ENCODE measurements around the gene PYM1.
"Not testable (repeated sequence)": the region's sequence is repeated elsewhere in the genome, so short reads cannot be mapped to it uniquely, and the experiment has no call there.

The PYM1 gene

DNA sequence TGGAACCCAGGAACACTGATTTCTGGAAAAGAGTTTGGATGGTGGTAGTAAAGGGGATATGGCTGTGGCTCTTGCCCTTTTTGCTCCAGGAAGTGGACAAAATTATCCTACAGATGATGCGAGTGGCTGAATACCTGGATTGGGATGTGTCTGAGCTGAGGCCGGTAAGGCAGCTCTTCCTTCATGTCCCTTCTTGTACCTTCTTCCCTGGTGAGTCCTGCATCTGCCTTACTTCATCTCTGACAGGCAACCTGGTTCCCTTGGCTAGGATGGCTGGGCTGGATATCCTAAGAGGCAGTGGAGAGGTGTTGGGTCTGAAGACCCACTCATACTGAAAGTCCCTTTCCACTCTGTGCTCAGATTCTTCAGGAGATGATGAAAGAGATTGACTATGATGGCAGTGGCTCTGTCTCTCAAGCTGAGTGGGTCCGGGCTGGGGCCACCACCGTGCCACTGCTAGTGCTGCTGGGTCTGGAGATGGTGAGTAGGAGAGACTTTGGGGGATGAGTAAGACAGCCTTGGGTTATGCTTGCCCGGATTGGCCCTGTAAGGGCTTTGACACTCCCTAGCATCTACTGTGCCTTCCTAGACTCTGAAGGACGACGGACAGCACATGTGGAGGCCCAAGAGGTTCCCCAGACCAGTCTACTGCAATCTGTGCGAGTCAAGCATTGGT is 11.3 kb upstream of the PYM1 start:
- no peak for DNase-seq (ENCODE audit: low spot score)

DNA sequence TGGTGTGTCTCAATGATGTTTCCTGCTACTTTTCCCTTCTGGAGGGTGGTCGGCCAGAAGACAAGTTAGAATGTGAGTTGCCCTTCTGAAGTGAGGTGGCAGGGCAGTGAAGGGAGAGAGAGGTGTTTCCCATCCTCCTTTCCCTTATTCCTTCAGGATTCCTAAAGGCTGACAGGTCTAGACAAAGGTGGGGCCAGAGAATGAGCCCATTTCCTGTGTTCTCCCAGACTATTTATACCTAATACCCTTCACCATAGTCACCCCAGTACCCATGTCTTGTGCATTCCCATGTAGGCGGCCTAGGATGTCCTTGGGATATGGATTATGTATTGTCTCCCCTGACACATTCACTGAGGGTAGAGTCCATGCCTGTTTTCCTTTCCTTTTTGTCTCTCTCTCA is 10.3 kb upstream of the PYM1 start:
- no peak for DNase-seq (ENCODE audit: low spot score)

DNA sequence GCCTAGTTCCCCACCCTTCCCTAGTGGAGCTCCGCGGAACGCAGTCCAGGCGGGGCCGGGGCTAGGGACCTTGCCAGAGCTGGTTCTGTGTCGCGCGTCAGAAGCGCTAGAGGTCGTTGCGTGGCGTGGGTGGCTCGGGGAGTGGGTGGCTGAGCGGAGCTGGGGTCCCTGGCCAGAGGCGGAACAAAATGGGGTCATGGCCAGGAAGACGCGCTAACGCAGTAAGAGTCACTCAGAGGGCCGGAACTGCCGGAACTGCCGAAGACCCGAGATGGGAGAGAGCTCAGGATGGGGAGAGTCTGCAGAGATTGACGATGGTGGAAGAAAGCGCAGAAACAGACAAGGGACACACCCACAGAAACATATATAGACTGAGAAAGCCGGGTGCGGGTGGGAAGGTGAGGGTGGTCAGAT is 8.1 kb upstream of the PYM1 start:
- no peak for DNase-seq (ENCODE audit: low spot score)

DNA sequence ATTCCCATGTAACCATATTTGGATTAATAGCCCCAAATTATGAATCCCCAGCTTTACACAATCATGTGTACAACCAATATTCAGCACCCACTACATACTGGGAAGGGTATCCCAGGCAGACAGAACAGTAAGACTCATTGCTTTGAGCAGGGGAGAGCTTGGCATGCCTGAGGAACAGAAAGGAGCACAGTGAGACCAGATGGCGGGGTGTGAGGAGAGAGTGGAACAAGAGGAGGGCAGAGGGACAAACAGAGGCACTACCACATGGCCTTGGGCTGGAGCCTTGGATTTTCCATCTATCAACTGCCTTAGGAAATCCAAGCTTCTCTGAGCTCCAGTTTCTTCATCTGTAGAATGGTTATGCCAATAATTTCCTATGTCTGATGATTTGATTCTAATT is 7.1 kb upstream of the PYM1 start:
- no peak for DNase-seq (ENCODE audit: low spot score)

DNA sequence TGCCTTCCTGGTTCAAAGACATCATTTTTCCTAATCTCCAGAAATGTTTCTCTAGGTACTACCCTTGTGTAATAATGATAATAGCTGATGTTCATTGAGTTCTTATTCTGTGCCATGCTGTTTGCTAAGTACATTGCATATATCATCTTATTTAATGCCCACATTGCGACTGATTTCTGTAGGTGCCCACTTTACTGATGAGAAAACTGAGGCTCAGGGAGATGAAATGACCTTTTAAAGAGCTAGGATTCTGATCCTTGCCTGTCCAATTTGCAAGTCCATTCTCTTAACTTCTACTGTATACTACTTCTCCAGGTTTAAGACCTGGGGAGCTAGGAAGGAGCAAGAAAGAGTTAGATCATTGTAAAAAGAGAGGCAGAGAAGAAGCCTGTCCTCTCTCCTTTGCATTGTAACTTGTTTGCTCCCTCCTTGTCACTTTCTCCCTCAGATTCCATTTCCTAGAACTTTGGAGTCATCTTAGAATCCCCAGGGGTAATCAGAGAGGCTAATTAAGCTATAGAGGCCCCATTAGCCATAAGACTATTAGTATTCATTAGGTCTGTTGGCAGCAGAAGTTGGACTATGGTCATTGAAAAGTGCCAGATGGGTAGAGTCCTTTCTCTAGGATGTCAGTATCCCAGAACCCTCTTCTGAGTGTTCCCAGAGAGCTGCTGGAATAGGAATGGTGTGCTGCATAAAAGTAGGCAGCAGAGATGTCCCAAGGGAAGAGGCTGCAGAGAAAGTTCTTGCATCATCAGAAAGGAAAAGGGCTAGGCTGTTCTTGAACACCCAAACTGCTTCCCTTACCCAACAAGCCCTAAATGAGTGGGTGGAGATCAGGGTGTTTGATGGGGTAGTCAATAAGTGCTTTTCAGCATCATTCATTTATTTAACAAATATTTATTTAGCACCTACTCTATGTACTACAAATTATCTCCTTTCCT is 6.4 kb upstream of the PYM1 start:
- no peak for DNase-seq (ENCODE audit: low spot score)

- peak; percentile 50 for DNase-seq (ENCODE audit: low spot score)
Observed at GRCh38 chr12:55933169-55933798, 5.6 kb upstream of the PYM1 start.

DNA sequence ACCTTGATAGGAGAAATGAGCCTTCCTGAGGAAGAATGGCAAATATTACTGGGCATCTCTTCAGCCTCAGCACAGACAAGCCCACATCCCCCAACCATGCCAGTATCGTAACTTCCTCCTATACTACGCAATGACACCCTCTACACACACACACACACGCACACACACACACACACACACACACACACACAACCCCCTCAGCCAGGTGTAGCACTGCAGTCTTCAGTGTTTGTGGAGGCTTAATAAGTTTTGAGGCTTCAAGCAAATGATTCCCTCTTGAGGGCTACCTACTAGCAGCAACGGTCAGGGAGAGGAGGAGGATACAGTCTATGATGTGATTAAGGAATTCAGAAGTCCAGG is 4.8 kb upstream of the PYM1 start:
- DNase-seq (ENCODE audit: low spot score) = no peak

GRCh38 chr12:55931780-55932550 is 4.3 kb upstream of the PYM1 start:
- DNase-seq (ENCODE audit: low spot score) = peak; percentile 82

- no peak for DNase-seq (ENCODE audit: low spot score)
Observed at GRCh38 chr12:55931317-55931779, 3.7 kb upstream of the PYM1 start.

DNA sequence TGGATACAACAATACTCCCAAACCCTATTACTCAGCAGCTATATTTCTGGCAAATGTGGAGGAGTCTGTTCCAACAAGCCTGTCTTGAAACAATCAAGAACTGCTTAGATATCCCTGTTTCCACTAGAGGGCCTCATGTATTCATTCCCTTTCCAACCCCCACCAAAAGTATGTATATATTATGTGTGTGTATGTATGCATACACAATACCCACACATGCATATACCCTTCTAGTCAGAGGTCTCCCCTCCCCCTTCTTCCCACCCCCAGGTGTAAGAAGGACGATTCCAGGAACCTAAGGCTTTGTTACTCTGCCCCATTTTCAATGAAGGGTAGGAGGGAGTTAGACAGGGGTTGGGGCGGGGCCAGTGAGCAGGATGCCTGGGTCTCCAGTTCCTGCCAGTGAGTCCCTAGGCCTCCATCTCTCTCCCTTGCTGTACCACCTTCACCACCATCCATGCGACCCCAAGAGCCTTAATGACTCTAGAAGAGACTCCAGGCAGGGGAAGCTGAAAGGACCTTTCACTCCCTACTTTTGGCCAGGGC is 3.1 kb upstream of the PYM1 start, which contains the start of gene DGKA:
Gene DGKA (plus strand): TSS at position 392 of the 546 bp plus-strand sequence. CDS start 5,342 bp downstream, outside the sequence.
- DNase-seq (ENCODE audit: low spot score) = peak; percentile 67

GRCh38 chr12:55929306-55929791 is 1.7 kb upstream of the PYM1 start:
- DNase-seq (ENCODE audit: low spot score) = no peak

DNA sequence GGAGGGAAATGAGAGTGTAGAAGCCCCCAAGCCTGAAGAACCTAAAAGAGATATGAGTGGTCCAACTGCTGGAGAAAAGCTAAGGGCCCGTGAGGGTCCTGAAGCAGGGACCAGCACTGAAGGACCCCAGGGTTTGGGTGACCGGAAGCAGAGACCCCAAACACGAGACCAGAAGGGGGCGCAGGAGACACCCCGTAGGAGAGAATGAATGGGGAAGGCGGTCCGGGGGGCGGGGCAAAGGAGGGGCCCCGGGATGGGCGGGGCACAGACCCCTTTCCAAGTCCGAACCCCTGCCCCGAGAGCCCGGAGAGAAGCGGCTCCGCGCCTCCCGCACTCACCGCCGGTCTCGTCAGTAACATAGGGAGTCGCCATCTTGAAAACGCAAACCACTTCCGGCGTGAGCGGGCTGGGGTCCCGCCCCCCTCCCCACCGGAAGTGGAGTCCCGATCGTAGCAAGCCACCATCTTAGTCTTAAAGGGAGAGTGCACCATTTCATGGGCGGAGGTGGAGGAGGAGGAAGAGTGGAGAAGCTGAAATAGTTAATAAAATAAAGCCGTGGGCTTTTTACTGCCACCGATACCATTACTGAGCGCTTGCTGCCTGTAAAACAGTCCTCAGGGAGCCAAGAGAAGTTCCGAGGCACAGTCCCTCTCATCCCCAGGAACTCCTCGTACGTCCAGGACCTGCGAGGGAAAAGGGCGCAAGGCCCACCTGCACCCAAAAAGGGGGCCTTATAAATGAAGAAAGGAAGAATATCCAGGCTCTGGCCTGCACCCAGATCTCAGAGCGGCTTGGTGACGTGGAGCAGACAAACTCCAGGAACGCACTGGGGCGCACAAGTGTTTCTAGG is 731 bp downstream of the PYM1 start:
- peak; percentile 94 for DNase-seq (ENCODE audit: low spot score)

- DNase-seq (ENCODE audit: low spot score) = peak; percentile 25
Observed at GRCh38 chr12:55925870-55926737, 1.6 kb downstream of the PYM1 start.

GRCh38 chr12:55925371-55925770 is 2.3 kb downstream of the PYM1 start:
- no peak for DNase-seq (ENCODE audit: low spot score)

DNA sequence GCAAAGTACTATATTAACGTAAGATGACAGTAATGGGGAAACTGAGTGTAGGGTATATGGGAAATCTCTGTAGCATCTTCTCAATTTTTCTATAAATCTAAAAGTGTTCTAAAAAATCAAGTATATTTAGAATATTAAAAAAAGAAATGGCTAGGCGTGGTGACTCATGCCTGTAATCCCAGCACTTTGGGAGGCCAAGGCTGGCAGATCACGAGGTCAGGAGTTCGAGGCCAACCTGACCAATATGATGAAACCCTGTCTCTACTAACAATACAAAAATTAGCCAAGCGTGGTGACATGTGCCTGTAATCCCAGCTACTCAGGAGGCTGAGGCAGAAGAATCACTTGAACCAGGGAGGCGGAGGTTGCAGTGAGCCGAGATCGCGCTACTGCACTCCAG is 4.0 kb downstream of the PYM1 start:
- not testable (repeated sequence) for DNase-seq (ENCODE audit: low spot score)

DNA sequence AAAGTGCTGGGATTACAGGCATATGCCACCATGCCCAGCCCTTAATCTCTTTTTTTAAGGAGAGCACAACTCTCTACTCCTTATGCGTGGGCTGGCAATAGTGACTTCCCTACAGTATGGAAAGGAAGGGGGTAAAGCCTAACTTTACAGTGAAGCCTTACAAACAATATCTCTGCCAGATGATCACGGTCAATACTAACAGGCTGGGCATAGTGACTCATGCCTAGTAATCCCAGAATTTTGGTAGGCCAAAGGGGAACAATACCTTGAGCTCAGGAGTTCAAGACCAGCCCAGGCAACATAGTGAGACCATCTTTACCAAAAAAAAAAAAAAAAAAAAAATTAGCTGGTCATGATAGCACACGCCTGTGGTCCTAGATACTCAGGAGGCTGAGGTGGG is 5.6 kb downstream of the PYM1 start:
- no peak for DNase-seq (ENCODE audit: low spot score)

DNA sequence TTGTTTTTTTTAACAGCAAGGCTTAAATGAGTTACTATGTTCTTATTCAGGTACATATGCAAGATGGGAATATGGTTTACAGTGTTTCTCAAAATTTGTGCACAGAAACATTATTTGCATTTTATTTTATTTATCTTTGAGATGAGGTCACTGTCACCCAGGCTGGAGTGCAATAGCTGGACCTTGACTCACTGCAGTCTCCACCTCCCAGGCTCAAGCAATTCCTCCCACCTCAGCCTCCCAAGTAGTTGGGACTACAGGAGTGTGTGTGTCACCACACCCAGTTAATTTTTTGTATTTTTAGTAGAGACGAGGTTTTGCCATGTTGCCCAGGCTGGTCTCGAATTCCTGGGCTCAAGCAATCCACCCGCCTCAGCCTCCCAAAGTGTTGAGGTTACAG is 8.7 kb downstream of the PYM1 start:
- peak; percentile 26 for DNase-seq (ENCODE audit: low spot score)

- DNase-seq (ENCODE audit: low spot score) = no peak
Observed at GRCh38 chr12:55915482-55915859, 12.2 kb downstream of the PYM1 start.

DNA sequence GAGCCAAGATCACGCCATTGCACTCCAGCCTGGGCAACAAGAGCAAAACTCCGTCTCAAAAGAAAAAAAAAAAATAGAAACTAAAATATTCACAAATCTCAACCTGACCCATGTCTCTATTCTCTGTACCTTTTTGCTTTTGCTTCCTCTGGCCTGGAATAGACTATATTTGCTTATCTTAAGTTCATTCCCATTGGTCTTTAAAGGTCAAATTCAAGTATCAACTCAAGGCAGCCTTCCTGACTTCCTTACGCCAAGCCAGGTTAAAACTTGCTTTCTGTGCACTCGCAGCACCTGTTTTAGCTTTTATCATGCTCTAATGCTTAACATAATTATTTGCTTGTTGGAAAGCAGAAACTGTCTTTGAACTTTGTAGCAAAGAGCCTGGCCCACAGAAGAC is 14.8 kb downstream of the PYM1 start:
- DNase-seq (ENCODE audit: low spot score) = no peak

GRCh38 chr12:55909513-55909884 is 18.2 kb downstream of the PYM1 start:
- no peak for DNase-seq (ENCODE audit: low spot score)
